GM21737 (cell line): Measurements from ENCODE around the gene ABCB7.
A peak's percentile ranks its signal among the peaks of the same experiment; 100 is the strongest.
"Not testable (repeated sequence)": the region's sequence is repeated elsewhere in the genome, so short reads cannot be mapped to it uniquely, and the experiment has no call there.

Experiments used
- ATAC-seq: cut with Tn5 transposase; IDR thresholded peaks from one replicate; pipeline ENCODE4 v1.9.1; 2021; ENCODE audit warnings: mild to moderate bottlenecking, moderate library complexity; ENCODE audit not compliant: unreplicated experiment

ABCB7 gene

DNA sequence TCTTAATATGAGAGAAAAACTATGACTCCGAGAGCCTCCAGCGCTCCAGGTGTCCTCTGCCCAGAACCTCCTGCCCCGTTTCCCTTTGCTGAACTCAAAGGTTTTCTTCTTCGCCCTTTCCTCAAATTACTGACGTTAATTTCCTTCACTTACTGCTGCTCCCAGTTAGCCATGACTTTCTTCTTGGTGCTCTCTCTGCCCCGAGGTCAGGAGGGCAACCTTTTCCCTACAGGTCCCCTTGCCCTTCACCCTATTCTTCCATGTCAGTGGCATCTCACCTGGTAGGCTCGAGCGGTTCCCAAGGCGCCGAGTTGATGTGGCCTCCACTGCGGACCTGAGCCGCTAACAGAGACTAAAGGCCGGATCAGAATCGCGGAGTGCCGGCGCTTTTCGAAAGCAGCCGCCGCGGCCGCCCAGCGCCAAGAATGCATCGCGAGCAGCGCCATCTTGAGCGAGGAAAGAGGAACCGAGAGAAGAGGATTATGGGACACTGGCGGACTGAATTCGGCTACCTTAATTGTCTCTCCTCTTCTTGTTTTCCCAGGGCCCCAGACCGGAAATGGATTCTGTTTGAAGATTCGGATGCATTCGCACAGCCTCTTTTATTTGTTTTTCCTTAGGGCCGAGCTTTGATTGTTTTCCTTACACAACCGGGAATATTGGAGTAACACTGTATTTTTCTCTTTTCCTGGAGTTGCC, at the start of gene ABCB7:
ABCB7 (minus strand) TSS at position 457 of the 699 bp plus-strand sequence; CDS start at position 446, 11 bp downstream.
- ATAC-seq, result peak; percentile 91

GRCh38 chrX:75188415-75189206, 32.5 kb upstream of the ABCB7 start:
- ATAC-seq, result not testable (repeated sequence)

GRCh38 chrX:75181721-75182120, 25.6 kb upstream of the ABCB7 start:
- no peak for ATAC-seq

GRCh38 chrX:75179536-75180293, 23.6 kb upstream of the ABCB7 start:
- not testable (repeated sequence) for ATAC-seq

DNA sequence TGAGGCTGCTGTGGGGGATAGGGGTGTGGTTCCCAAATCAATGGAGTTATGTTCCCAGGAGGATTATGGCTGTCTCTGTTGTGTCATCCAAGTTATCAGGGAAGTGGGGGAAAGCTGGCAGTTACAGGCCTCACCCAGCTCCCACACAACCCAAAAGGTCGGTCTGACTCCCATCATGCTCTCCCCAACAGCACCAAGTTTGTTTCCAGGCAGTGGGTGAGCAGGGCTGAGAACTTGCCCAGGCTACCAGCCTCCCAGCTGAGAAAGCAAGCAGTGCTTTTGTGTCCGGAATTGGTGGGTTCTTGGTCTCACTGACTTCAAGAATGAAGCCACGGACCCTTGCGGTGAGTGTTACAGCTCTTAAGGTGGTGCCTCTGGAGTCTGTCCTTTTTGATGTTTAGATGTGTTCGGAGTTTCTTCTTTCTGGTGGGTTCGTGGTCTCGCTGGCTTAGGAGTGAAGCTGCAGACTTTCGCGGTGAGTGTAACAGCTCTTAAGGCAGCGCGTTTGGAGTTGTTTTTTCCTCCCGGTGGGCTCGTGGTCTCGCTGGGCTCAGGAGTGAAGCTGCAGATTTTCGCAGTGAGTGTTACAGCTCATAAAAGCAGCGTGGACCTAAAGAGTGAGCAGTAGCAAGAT, 16.3 kb upstream of the ABCB7 start:
- not testable (repeated sequence) for ATAC-seq

DNA sequence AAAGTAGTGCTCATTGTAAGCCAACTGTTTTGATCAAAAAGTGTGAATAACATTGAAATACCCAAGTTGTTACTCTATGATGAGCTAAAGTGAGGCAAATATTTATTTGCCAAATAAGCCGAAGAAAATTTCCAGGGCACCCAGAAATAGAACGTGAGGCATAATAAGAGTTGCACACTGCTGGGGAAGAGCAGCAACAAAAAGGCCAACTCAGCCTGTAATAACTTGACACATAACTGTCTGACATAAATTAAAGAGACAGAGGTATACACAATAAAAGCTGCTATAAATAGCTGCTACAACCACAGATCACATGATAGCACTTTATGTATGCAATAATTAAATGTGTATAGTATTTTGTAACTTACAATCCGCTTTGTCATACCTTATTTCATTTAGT, 2.0 kb upstream of the ABCB7 start:
- no peak for ATAC-seq

DNA sequence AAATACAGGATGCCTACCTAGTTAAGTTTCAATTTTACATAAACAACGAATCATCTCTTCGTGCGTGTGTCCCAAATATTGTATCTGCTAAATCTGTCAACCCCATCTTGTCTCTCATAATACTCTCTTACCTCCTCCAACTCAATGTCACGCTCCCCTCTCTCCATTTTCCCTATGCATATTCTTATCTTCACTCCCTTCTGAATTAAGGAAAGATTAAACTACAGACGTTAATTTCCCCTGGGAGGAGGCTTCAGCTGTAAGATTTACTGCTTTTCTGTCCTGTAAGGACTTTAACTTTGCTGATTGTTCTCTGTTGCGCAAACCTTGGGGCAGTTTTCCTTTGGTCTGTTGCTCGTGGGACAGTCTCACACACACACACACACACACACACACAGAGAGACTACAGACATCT, 455 bp upstream of the ABCB7 start:
- peak; percentile 23 for ATAC-seq

DNA sequence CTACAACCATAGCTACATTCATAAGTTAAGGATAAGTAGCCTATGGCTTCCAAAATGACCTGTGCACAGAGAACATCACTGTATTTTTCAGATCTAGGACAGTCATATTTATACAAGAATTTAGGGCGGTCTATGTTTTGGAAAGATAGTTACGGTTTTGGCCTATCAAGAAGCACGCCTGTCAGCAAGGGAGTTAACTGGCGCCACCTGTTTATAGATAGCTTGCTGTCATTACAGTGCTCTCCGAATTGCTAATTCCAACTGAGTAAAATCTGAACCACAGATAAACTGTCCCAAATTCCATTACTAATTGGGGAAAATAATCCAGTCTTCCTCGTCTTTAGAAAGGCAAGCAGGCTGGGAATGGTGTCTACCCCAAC, 646 bp downstream of the ABCB7 start:
- peak; percentile 28 for ATAC-seq

DNA sequence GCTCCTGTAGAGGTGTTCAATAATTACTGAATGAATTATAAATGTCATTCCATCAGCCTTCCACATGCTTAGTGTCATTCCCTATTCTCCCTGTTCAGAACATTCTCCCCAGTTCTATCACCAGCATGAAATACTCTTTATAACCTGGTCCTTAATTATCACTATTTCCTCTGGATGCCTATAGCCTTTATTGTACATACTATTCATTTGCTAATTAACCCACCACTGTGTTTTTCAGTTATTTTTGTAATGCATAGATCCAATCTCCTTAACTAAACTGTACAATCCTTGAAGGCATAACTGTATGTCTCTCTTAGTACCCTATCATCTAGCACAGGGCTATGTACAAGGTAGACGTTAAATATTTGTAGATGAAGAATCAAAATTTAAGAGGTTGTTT, 1.2 kb downstream of the ABCB7 start:
- no peak for ATAC-seq

DNA sequence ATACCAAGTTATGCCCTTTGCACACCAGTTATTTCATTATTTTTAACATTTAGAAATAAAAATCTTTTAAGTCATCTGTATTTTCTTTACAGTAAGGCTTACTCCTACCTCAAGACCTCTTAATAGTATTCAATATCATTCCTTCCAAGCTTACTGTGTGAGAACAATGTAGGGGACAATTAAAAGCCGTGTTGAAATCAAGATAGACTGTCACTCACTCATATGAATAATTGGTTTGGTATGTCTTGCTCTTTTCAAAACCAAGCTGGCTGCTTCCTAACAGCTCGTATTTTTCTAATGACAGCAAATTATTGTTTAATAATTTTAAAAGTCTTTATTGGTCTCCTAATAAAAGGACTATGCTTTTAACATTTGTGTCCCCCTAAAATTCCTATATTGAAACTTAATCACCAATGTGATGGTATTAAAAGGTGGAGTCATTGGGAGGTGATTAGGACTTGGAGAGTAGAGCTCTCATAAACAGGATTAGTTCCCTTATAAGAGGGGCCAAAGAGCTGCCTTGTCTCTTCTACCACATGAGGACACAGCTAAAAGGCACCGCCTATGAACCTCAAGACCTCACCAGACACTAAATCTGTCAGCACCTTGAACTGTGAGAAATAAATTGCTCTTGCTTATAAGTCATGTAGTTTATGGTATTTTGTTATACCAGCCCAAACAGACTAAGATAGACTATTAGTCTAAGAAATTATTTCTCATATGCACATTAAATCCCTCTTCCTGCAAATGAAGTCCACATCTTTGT, 4.1 kb downstream of the ABCB7 start:
- no peak for ATAC-seq

GRCh38 chrX:75149654-75150053, 6.4 kb downstream of the ABCB7 start:
- no peak for ATAC-seq

DNA sequence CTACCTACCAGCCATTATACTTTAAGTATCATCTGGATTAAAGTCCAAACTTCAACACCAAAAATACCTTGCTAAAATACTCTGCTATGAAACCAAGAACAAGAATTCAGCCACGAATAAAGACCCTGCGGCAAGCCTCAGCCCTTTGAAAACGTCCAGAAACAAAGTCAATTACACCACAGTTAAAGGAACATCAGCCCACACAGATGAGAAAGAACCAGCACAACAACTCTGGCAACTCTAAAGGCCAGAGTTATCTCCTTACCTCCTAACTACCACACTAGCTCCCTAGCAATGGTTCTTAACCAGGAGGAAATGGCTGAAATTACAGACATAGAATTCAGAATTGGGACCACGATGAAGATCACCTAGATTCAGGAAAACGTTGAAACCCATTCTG, 23.4 kb downstream of the ABCB7 start:
- ATAC-seq, result no peak

DNA sequence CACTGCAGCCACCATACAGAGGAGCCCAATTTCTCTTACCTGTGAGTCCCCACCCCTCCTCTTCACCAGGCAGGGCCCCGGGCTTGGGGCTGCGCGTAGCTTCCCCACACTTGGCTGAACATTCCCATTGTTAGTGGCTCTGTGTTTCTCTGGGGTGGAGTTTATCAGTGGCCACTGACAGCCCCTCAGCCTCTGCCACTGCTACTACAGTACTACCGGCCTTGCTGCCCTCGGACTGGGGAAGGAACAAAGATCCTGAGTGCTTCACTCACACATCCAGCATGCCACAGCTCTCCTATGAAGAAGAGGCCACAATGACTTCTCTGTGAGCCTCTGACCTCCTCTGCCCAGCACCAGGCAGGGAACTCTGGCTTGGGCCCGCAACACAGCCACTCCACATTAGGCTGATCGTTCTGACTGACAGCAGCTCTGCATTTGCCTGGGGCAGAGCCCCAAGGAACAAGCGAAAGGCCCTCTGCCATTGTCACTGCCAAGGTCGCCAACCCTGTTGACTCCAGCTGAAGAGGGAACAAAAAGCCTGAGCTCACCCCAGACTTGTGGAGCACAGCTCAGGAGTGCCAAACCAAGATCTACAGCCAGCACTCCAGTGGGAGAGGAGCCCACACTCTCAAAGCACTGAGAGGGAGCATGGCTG, 24.0 kb downstream of the ABCB7 start:
- ATAC-seq, result no peak

DNA sequence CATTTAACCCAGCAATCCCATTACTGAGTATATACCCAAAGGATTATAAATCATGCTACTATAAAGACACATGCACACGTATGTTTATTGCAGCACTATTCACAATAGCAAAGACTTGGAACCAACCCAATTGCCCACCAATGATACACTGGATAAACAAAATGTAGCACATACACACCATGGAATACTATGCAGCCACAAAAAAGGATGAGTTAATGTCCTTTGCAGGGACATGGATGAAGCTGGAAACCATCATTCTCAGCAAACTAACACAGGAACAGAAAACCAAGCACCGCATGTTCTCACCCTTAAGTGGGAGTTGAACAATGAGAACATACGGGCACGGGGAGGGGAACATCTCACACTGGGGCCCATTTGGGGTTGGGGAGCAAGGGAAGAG, 27.0 kb downstream of the ABCB7 start:
- ATAC-seq, result not testable (repeated sequence)

DNA sequence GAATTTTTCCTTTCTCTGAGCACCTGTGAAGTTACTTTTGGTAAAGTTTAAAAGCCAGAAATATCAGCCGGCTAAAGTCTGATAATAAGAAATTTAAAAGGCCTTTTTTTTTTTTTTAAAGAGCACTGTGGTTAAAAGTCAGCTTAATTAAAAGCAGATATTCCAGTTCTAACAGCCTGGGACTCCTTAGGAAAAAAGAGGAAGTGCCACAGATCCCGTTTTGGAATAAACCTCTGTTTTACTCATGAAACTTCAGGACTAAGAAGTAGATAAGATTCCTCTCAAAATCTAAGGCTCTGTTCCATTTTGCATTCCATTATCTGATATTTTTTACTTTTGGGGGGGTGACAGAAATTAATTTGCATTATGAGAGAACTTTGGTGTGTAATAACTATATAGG, 37.8 kb downstream of the ABCB7 start:
- ATAC-seq, result no peak

DNA sequence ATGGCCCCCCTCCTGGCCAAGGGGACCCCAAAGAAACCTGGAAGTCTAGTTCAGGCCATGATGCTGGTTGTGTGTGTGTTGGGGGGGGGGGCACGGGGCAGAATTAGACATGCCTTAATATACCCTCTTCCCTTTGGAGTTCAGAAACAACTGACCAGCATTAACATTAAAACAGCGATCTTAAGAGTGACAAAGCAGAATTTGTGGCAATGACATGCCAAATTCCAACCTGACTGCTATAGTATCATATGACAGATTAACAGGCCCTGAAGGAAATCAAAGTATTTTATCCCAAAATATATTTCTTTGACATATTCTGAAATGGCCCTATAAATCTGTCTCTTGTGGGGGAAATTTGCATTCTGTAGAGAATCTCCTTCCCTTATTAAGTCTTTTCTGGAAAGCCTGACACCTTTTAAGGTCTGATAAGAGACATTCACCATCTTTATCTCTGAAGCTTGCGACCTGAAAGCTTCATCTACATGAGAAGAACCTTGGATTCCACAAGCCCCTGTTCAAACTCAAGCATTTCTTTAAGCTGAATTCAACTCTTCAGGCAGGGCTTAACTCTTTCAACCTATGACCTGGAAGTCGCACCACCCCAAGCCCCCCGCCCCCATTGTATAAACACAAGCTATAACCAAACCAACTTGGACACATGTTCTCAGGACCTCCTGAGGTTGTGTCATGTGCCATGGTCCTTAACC, 40.2 kb downstream of the ABCB7 start:
- ATAC-seq, result no peak

- ATAC-seq, result no peak
Measured at GRCh38 chrX:75114638-75115037, 41.4 kb downstream of the ABCB7 start.

DNA sequence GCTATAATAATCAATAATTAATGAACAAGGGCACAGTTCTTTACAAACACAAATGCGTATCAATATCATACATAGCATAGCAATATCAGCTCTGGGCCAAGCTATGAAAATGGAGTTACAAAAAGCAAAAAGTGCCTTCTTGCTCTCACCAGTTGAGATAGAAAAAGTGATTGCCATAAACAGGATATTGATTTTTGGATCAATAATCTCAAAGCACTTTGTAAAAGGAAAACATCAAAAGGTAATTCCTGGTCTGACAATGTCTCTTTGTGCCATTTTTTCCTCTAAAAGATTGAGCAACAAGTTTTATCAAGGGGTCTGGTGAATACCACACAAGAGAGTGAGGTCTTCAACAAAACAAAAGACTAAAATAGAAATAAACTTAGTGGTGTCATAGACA, 42.4 kb downstream of the ABCB7 start:
- ATAC-seq, result no peak

DNA sequence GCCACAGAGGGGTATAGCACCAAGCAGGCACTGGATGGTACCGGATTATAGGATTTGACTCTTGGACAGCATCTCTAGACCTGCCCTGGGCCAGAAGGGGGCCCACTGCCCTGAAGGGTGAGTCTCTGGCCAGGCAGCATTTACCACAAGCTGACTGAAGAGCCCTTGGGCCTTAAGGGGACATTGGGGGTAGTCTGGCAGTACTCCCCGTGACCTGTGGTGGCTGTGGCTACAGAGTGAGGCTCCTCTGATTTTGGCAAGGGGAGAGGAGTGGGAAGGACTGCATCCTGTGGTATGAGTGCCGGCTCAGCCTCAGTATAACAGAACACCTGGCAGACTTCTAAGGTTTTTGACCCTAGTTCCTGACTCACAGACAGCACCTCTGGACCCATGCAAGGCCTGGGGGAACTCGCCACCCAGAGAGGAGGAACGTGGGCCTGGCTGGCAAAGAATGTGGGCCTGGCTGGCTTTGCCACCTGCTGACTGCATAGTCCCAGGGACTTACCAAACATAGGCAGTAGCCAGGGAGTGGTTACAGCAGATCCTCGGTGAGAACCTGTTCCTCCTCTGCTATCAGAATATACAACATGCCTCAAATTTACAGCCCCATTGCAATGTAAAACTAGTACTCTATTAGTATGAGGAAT, 48.1 kb downstream of the ABCB7 start:
- no peak for ATAC-seq
